ENCODE measurements around the gene TLL2. TPM values are rescaled to one million over a fixed set of nuclear protein-coding genes. Genes with fewer than 3 reads are reported as not detected.

The TLL2 gene
- total and polyA plus RNA-seq, 9 of the 15 experiments (the other 6 are each of a cell fraction or from before 2014, with no cell fraction given) = 0.09 TPM; not detected in 8

GRCh38 chr10:96560489-96560888 is 46.8 kb upstream of the TLL2 start:
- H3K4me2 ChIP-seq (ENCODE audit: insufficient read depth, low read length) = no peak overlapping the region
- peaks cover 11% of the 10 kb centered on the region; the same call in 1 of the 3 replicates for H3K79me2 ChIP-seq (ENCODE audit: control insufficient read depth, insufficient read depth, low read length)
- ChIA-PET CTCF (ENCODE audit: low intra/inter-chr PET ratio) (no interaction called here), POLR2A (no interaction called here)
- H3K9ac ChIP-seq (ENCODE audit: insufficient read depth in 1 of 2, low read depth in 2 of 2, low read length in 2 of 2) = no peak overlapping the region
- H2AFZ ChIP-seq (ENCODE audit: low read depth, low read length) = no peak overlapping the region
- H3K27ac ChIP-seq (ENCODE audit: extremely low read depth, low read depth, low read length) = no peak overlapping the region
- FAIRE-seq (no peak), ATAC-seq (no peak), DNase-seq (ENCODE audit: extremely low read depth in 1 of 4, low spot score in 3 of 4) (no peak)
- H3K4me1 ChIP-seq (replicated peaks in 1 of 2; ENCODE audit: control insufficient read depth in 2 of 2, insufficient read depth in 2 of 2, low read length in 2 of 2) = no peaks in the 10 kb centered on the region; a peak in 1 of 5 replicates
- TF ChIP-seq TFAM (CRISPR knock-in tag; conservative IDR thresholded peaks at IDR 0.05) (no peak), GMEB1 (CRISPR knock-in tag; IDR thresholded peaks at IDR 0.05) (no peak), NCOA4 (IDR thresholded peaks at IDR 0.05; ENCODE audit: partially characterized antibody) (no peak), ZBTB8A (IDR thresholded peaks at IDR 0.05; ENCODE audit: partially characterized antibody) (no peak), HCFC1 (IDR thresholded peaks at IDR 0.05; ENCODE audit: low read depth, low read length) (no peak), HDAC8 (tag; IDR thresholded peaks at IDR 0.05) (no peak), ARID4B (CRISPR knock-in tag; IDR thresholded peaks at IDR 0.05) (no peak), ZNF318 (IDR thresholded peaks at IDR 0.05; ENCODE audit: borderline replicate concordance in 1 of 2, low read depth in 1 of 2) (no peak)
- no peak overlapping the region for H3K4me3 ChIP-seq
- intact Hi-C loops (cut with micrococcal nuclease) (no loop called here), in situ Hi-C loops (cut with MboI) (no loop called here)
- H3K27me3 ChIP-seq (ENCODE audit: control insufficient read depth in 2 of 2, insufficient read depth in 2 of 2, low read length in 2 of 2) = no peaks in the 10 kb centered on the region
- no peaks in the 10 kb centered on the region for H4K20me1 ChIP-seq (replicated peaks; ENCODE audit: control insufficient read depth, insufficient read depth, low read length)
- H3K9me3 ChIP-seq (replicated peaks; ENCODE audit: control insufficient read depth, insufficient read depth, low read depth, low read length) = no peaks in the 10 kb centered on the region
- no peaks in the 10 kb centered on the region for H3K9me1 ChIP-seq (ENCODE audit: control insufficient read depth, insufficient read depth, low read length)
- no TSS peak for BruUV-seq (replicated peaks)
- 89% methylated on average over 2 of the region's 2 CpGs for WGBS (ENCODE audit: insufficient coverage, low coverage, missing lambda C conversion rate)
- peaks cover 79% of the 10 kb centered on the region for H3K36me3 ChIP-seq (ENCODE audit: control insufficient read depth, insufficient read depth, low read length)

All from K562 (cell line).